Skeletal muscle tissue (tissue), 4 donors: Measurements from ENCODE around the gene HTRA3. TPM values are rescaled to one million over a fixed set of nuclear protein-coding genes. Genes with fewer than 3 reads are reported as not detected.
A peak's percentile ranks its signal among the peaks of the same experiment; 100 is the strongest.

Source experiments
- H3K27ac ChIP-seq: one replicate; pipeline ENCODE4 v1.7.0; 2013; ENCODE audit warnings: mild to moderate bottlenecking, low read depth, low read length, inconsistent platforms
- H3K27me3 ChIP-seq, 3 donors: one replicate each; pipeline ENCODE4 v1.7.0; 2013; ENCODE audit warnings: low read length in 3 of 3; ENCODE audit not compliant: control insufficient read depth in 3 of 3, insufficient read depth in 3 of 3
- H3K36me3 ChIP-seq, 3 donors: one replicate each; pipeline ENCODE4 v1.7.0; 2013; ENCODE audit warnings: low read length in 3 of 3; ENCODE audit not compliant: control insufficient read depth in 3 of 3, insufficient read depth in 3 of 3
- H3K4me1 ChIP-seq, 3 donors: one replicate each; pipeline ENCODE4 v1.7.0; 2013; ENCODE audit warnings: low read length in 3 of 3, mild to moderate bottlenecking in 3 of 3; ENCODE audit not compliant: control insufficient read depth in 3 of 3, insufficient read depth in 3 of 3
- H3K4me3 ChIP-seq, 3 donors: one replicate each; pipeline ENCODE4 v1.7.0; 2013; ENCODE audit warnings: low read length in 3 of 3
- H3K9ac ChIP-seq, 3 donors: one replicate each; pipeline ENCODE4 v1.7.0; 2013; ENCODE audit warnings: low read length in 3 of 3, mild to moderate bottlenecking in 3 of 3, moderate library complexity in 2 of 3, low read depth in 1 of 3
- H3K9me3 ChIP-seq, 3 donors: one replicate each; pipeline ENCODE4 v1.7.0; 2013; ENCODE audit warnings: low read length in 3 of 3; ENCODE audit not compliant: control insufficient read depth in 3 of 3
- total RNA-seq: library from RNA; depleted of rRNA; stranded (reverse); fragments of >200 nt; gene quantifications from one replicate; pipeline ENCODE4 v1.2.3, GENCODE V29; 2014
- donor health status: Osteomylitis.

Gene HTRA3
- total RNA-seq, 1 donor from 2014 or later: 20.9 TPM

GRCh38 chr4:8316911-8317351 lies 47.4 kb downstream of the HTRA3 start:
- Histone ChIP-seq H3K4me1 (peaks cover 24 to 33% (median 24%) of the 10 kb centered on the region in 3 donors), H3K9me3 (no peaks in the 10 kb centered on the region), H3K27ac (no peak overlapping the region), H3K36me3 (no peaks in the 10 kb centered on the region), H3K9ac (no peak overlapping the region), H3K4me3 (no peak overlapping the region), H3K27me3 (no peaks in the 10 kb centered on the region)

DNA sequence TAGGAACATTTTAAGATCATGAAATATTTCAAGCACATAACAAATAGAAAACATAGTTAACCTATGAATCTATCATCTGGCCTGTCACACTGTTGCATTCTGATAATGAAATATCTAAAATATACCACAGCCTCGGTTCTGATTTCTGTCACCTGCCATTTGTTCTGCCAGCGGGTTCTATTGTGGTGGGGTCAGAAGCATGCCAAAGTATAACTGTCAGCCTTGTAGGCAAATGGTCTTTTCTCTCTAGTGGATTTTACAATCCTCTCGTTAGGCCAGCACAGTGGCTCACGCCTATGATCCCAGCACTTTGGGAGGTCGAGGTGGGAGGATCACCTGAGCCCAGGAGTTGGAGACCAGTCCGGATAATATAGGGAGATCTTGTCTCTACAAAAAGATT lies 47.9 kb downstream of the HTRA3 start:
- Histone ChIP-seq H3K4me1 (peaks cover 24 to 33% (median 24%) of the 10 kb centered on the region in 3 donors), H3K27ac (no peak overlapping the region), H3K27me3 (no peaks in the 10 kb centered on the region), H3K36me3 (no peaks in the 10 kb centered on the region), H3K9ac (no peak overlapping the region), H3K9me3 (no peaks in the 10 kb centered on the region), H3K4me3 (no peak overlapping the region)

DNA sequence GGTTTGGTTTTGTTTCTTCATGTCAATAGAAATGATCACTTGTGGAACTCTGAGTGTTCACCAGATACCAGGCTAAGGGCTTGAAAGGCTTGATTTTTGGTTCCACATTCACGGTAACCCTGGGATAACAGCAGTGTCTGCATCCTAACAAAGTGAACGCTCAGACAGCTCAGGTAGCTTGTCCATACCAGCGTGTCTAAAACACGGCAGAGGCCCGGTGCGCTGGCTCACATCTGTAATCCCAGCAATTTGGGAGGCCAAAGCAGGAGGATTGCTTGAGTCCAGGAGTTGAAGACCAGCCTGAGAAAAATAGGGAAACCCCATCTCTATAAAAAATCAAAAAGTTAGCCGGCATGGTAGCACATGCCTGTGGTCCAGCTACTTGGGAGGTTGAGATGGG lies 49.0 kb downstream of the HTRA3 start:
- Histone ChIP-seq H3K9ac (no peak overlapping the region), H3K4me1 (peaks cover 24 to 33% (median 24%) of the 10 kb centered on the region in 3 donors), H3K36me3 (no peaks in the 10 kb centered on the region), H3K9me3 (no peaks in the 10 kb centered on the region), H3K27me3 (no peaks in the 10 kb centered on the region), H3K27ac (no peak overlapping the region), H3K4me3 (no peak overlapping the region)

GRCh38 chr4:8319061-8319460 lies 49.5 kb downstream of the HTRA3 start:
- no peak overlapping the region for H3K9ac ChIP-seq
- H3K36me3 ChIP-seq: no peaks in the 10 kb centered on the region
- H3K9me3 ChIP-seq: no peaks in the 10 kb centered on the region
- peaks cover 24 to 33% (median 24%) of the 10 kb centered on the region in 3 donors for H3K4me1 ChIP-seq
- H3K4me3 ChIP-seq: no peak overlapping the region
- H3K27ac ChIP-seq: no peak overlapping the region
- no peaks in the 10 kb centered on the region for H3K27me3 ChIP-seq

DNA sequence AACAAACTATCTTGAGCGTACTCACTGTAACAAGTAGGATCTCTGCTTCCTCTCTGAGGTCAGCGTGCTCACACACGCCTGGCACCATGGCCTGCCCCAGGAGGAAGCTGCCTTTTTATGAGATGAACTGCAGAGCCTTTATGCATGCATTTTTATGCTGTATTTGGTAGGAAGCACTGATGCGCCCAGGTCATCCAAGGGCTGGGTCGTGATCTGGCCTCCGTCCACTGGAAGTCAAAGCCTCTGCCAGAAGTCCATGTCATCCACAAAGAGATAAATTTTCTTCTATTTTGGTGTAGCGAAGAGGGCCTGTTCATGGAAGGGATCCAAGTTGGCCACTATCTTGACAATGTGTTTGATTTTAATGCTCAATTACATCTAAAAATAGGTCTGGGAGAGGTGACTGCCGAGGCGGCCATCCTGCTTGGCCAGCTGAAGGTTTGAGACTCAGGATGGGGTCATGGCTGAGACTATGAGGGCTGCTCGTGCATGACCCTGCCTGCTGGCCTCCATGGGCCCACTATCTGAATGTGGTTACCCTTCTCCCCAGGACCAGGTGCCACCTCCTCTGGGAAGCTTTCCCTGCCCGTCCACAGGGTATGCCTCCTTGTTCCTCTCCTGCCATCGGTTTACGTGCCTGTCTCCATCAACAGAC lies 50.3 kb downstream of the HTRA3 start:
- Histone ChIP-seq H3K9me3 (no peaks in the 10 kb centered on the region), H3K4me1 (peaks cover 24 to 33% (median 31%) of the 10 kb centered on the region in 3 donors), H3K27me3 (no peaks in the 10 kb centered on the region), H3K9ac (peak overlapping the region in 2 of 3 donors; percentile 28 to 72), H3K27ac (peak overlapping the region; percentile 48), H3K4me3 (peak overlapping the region; percentile 15 to 65 (median 17)), H3K36me3 (no peaks in the 10 kb centered on the region)

- no peaks in the 10 kb centered on the region for H3K9me3 ChIP-seq
- H3K27me3 ChIP-seq: no peaks in the 10 kb centered on the region
- peaks cover 22 to 31% (median 29%) of the 10 kb centered on the region in 3 donors for H3K4me1 ChIP-seq
- H3K36me3 ChIP-seq: no peaks in the 10 kb centered on the region
- H3K9ac ChIP-seq: peak overlapping the region in 1 of 3 donors; percentile 72
- H3K4me3 ChIP-seq: peak overlapping the region in 2 of 3 donors; percentile 17 to 65
- peak overlapping the region; percentile 48 for H3K27ac ChIP-seq
These were observed 50.8 kb downstream of the HTRA3 start for GRCh38 chr4:8320386-8320750.

- no peaks in the 10 kb centered on the region for H3K9me3 ChIP-seq
- no peak overlapping the region for H3K4me3 ChIP-seq
- H3K27ac ChIP-seq: no peak overlapping the region
- H3K4me1 ChIP-seq: peaks cover 16 to 23% (median 23%) of the 10 kb centered on the region in 3 donors
- no peak overlapping the region for H3K9ac ChIP-seq
- H3K27me3 ChIP-seq: no peaks in the 10 kb centered on the region
- no peaks in the 10 kb centered on the region for H3K36me3 ChIP-seq
These were observed 51.7 kb downstream of the HTRA3 start for GRCh38 chr4:8321220-8321619.

GRCh38 chr4:8321771-8322170 lies 52.2 kb downstream of the HTRA3 start:
- no peak overlapping the region for H3K9ac ChIP-seq
- no peaks in the 10 kb centered on the region for H3K27me3 ChIP-seq
- H3K27ac ChIP-seq: no peak overlapping the region
- H3K36me3 ChIP-seq: no peaks in the 10 kb centered on the region
- H3K9me3 ChIP-seq: peaks cover 0 to 4% (median 0%) of the 10 kb centered on the region in 3 donors
- no peak overlapping the region for H3K4me3 ChIP-seq
- H3K4me1 ChIP-seq: peaks cover 16 to 23% (median 22%) of the 10 kb centered on the region in 3 donors

DNA sequence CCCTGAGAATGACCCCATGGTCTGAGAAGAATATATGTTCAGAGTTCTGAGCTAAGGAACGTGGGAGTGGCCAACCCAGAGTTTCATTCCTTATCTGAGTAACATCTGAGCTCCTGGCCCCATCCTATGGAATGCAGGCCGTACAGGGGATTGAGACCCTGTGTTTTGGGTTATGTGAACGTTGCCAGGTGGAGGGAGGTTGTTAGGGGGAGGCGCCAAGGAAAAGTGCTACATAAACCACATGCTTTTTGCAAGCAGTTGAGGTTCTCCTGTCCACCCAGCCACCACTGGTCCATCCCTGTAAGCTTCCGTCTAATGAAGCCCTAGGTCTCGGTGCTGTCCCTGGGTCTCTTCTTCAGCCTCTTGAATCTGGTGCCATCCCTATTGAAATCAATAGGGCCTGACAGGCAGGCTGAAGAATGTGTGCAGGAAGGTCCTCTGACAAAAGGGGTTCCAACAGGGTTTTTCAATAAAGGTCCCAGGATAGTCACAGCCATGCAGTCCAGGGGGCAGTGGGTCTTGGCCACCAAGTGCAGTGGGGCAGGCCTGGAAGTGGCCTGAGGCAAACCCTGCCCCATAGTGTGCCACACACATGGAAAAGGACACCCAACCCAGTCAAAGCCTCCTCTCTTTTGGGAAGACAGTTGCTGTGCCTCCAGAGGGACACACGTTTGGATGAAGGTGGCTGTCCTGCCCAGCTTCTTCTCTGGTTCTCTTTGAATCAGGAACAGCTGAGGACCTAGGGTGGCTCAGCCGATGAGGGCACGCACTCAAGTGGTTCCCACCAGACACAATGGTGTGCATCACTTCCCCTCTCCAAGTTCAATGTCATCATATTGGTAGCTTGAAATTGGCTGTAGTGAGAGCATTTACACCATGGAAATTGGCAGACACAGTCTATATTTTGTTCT lies 53.5 kb downstream of the HTRA3 start:
- H3K9me3 ChIP-seq: peaks cover 0 to 5% (median 0%) of the 10 kb centered on the region in 3 donors
- no peaks in the 10 kb centered on the region for H3K27me3 ChIP-seq
- no peak overlapping the region for H3K27ac ChIP-seq
- no peak overlapping the region for H3K9ac ChIP-seq
- H3K4me1 ChIP-seq: peaks cover 16 to 23% (median 22%) of the 10 kb centered on the region in 3 donors
- no peak overlapping the region for H3K4me3 ChIP-seq
- no peaks in the 10 kb centered on the region for H3K36me3 ChIP-seq
